Psoas muscle (tissue), 8 donors: ENCODE results near the gene LDLRAD4. TPM values are rescaled to one million over a fixed set of nuclear protein-coding genes. Genes with fewer than 3 reads are reported as not detected.

Source experiments
- ATAC-seq, 4 donors: fragments of 200-7000 bp; cut with Tn5 transposase; one replicate each; pipeline ENCODE4 v1.9.1; 2020; ENCODE audit warnings: moderate library complexity in 3 of 4, mild to moderate bottlenecking in 2 of 4
- DNase-seq, 2 donors: peaks; one replicate each; pipeline ENCODE4 v3.0.0-alpha.2; 2020
- H3K27ac ChIP-seq: fragments of 200-600 bp; one replicate; pipeline ENCODE4 v1.8.0; 2022
- H3K27me3 ChIP-seq, 3 donors: fragments of 200-600 bp in 1 of 3; one replicate each; pipeline versions ENCODE4 v1.6.1 to v1.8.0; 2013 to 2022; ENCODE audit warnings: low read length in 2 of 3, mild to moderate bottlenecking in 2 of 3, moderate library complexity in 1 of 3; ENCODE audit not compliant: insufficient read depth in 3 of 3
- H3K36me3 ChIP-seq, 2 donors: fragments of 200-600 bp in 1 of 2; one replicate each; pipeline versions ENCODE4 v1.6.1 to v1.8.0; 2013 to 2022; ENCODE audit warnings: low read depth in 1 of 2, mild to moderate bottlenecking in 1 of 2, moderate library complexity in 1 of 2; ENCODE audit not compliant: insufficient read depth in 1 of 2
- H3K4me1 ChIP-seq: fragments of 200-600 bp; one replicate; pipeline ENCODE4 v1.8.0; 2022
- H3K4me3 ChIP-seq: fragments of 200-600 bp; one replicate; pipeline ENCODE4 v1.8.0; 2022; ENCODE audit warnings: mild to moderate bottlenecking
- H3K9me3 ChIP-seq: fragments of 200-600 bp; one replicate; pipeline ENCODE4 v1.8.0; 2022
- CTCF ChIP-seq: fragments of 200-600 bp; IDR thresholded peaks from one replicate; pipeline ENCODE4 v1.8.0; 2022; ENCODE audit warnings: antibody characterized with exemption
- WGBS, 3 donors: extraction: QIAGEN DNeasy Blood & Tissue Kit; methylation state at CpG; one replicate each; pipeline versions ENCODE4 v1.1.6 to v1.1.7; 2013; 5-methylcytosine and 5-hydroxymethylcytosine counted together
- intact Hi-C, 2 donors: fragments of 100-400 bp; cut with DNase I; formaldehyde crosslinking; loops; one replicate each; pipeline versions ENCODE4 v1.11.0 to v1.14.2; 2022
- polyA plus RNA-seq, 3 donors: library from polyadenylated mRNA; stranded (reverse); fragments of 200-250 nt; gene quantifications; one replicate each; pipeline ENCODE4 v1.2.3, GENCODE V29; 2013
- total RNA-seq, 4 donors: library from RNA; stranded (reverse); fragmentation: NEBNext Ultra II Directional in 2 of 4; extraction: Animal tissue kit (Norgen Biotek cat#: 25700) in 2 of 4; gene quantifications; one replicate each; pipeline versions ENCODE4 v1.2.1 to v1.2.4, GENCODE V29; 2021 to 2023
- donor health status: healthy with polysubstance abuse.
- donor health status: DM: no; HTN: no; CAD: no; lungs with moderate emphysema.
- donor health status: Bipolar disorder and iron deficiency.
- donor health status: healthy.
- donor health status: DM: yes; HTN: yes; CAD: no.
- donor health status: DM: no; HTN: no; CAD: no.
- donor health status: DM: no; HTN: no; CAD: no.
- donor health status: DM: yes; HTN: yes; CAD: no.

Gene LDLRAD4
- total and polyA plus RNA-seq, 7 donors: 1.8 to 13.9 (median 3.8) TPM

DNA sequence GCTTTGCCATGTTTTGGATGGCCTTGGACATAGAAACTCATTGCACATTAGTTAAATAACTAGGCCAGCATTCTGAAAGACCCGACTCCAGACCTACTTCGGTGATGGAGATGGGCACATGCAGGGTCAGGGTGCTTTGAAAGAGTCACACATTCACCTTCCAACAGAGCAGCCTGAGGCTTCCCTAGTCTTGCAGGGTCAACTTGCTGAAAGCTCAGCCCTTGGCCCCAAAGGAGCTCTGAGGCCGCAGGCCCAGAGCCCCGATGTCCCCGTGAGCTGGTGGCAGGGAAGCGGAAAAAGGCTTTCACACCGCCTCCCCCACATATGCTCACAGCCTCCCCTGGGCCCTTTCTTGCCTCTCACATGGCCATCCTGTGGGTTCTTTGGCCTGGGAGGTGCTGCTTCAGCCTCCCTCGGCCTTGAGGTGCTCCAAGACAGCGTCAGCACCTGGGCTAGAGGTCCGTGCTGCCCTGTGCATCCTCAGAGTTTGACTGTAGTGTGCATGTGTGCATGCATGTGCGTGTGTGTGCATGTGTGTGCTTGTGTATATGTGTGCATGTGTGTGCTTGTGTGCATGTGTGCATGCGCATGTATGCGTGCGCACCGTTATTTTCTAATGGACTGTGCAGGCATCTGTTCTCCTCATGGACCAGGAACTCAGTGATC lies 21.6 kb downstream of the LDLRAD4 start:
- Histone ChIP-seq H3K4me3 (no peak overlapping the region), H3K36me3 (no peaks in the 10 kb centered on the region), H3K27ac (no peak overlapping the region), H3K4me1 (peaks cover 7% of the 10 kb centered on the region), H3K9me3 (no peaks in the 10 kb centered on the region), H3K27me3 (no peaks in the 10 kb centered on the region)
- WGBS, 3 donors: 91 to 94% (median 92%) methylated on average over 15 of the region's 15 CpGs
- no peak for DNase-seq
- no peak for ATAC-seq
- no peak for TF ChIP-seq CTCF
- intact Hi-C loops: no loop called here

DNA sequence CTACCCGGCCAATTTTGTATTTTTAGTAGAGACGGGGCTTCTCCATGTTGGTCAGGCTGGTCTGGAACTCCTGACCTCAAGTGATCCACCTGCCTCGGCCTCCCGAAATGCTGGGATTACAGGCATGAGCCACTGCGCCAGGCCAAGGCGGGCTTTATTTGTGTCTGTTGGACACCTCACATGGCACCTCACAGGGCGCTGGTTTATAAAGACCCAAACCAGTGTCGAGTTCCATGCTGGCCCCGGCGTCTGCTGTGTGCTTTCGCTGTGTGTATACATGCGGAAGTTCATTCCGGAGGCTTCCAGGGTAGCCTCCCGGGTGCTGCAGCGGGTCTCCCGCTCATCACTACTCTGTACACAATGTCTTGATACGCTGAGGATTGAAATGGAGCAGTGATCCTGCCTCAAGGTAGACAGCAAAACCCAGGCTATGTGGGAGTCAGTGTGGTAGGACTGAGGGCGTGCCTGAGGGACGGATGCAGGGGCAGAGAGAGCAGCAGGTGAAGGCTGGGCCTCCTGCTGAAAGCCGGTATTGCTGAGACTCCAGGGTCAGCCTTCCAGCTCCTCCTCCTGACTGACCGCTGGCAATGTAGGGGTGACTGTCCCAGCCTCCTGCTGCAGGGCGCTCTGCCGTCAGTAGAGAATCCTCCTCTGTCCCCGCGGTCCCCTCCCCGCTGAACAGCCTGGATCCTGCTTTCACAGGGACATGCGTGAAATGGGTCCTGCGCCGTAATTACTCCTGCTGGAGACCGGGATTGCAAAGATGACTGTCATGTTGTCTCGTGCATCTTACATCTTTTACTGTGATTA lies 22.7 kb downstream of the LDLRAD4 start:
- H3K27ac ChIP-seq: no peak overlapping the region
- no peak for TF ChIP-seq CTCF
- WGBS, 3 donors: 93 to 96% (median 95%) methylated on average over 31 of the region's 31 CpGs
- no peak overlapping the region for H3K4me3 ChIP-seq
- intact Hi-C loops: no loop called here
- no peak for DNase-seq
- H3K4me1 ChIP-seq: peaks cover 7% of the 10 kb centered on the region
- no peaks in the 10 kb centered on the region for H3K36me3 ChIP-seq
- H3K27me3 ChIP-seq: no peaks in the 10 kb centered on the region
- no peaks in the 10 kb centered on the region for H3K9me3 ChIP-seq
- ATAC-seq: no peak

GRCh38 chr18:13241893-13242175 lies 23.3 kb downstream of the LDLRAD4 start:
- no peaks in the 10 kb centered on the region for H3K36me3 ChIP-seq
- H3K9me3 ChIP-seq: no peaks in the 10 kb centered on the region
- no peak overlapping the region for H3K4me3 ChIP-seq
- H3K27me3 ChIP-seq: no peaks in the 10 kb centered on the region
- no peak overlapping the region for H3K27ac ChIP-seq
- H3K4me1 ChIP-seq: peaks cover 7% of the 10 kb centered on the region
- 96 to 98% (median 96%) methylated on average over 13 of the region's 13 CpGs for WGBS, 3 donors
- no peak for DNase-seq
- TF ChIP-seq CTCF: no peak
- intact Hi-C loops: no loop called here
- no peak for ATAC-seq

DNA sequence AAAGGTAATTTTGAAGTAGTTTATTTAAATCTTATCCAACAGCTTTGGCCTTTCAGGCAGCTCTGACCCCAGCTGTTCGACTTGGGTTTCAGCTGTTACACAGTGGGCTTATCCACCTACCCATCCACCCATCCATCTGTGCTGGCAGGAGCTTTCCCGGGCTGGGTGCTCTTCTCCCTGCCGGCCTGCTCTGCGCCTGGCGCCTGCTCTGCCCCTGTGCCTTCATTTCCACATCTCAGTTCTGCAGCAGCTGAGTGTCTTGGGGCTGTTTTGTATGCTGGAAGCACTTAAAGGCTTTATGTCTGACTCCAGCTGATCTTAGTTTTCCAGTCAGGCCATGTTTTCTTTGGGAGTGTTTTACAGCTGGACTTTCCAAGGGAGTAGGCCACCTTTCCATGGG lies 24.2 kb downstream of the LDLRAD4 start:
- ATAC-seq: no peak
- no peak for TF ChIP-seq CTCF
- Histone ChIP-seq H3K27me3 (no peaks in the 10 kb centered on the region), H3K4me3 (no peak overlapping the region), H3K36me3 (no peaks in the 10 kb centered on the region), H3K4me1 (peaks cover 7% of the 10 kb centered on the region), H3K27ac (no peak overlapping the region), H3K9me3 (no peaks in the 10 kb centered on the region)
- WGBS, 3 donors: 55 to 82% (median 64%) methylated on average over 5 of the region's 5 CpGs
- intact Hi-C loops: no loop called here
- DNase-seq: no peak
